GM19463 (cell line): ENCODE results near the gene FAM168A.
"Not testable (repeated sequence)": the region's sequence is repeated elsewhere in the genome, so short reads cannot be mapped to it uniquely, and the experiment has no call there.

Experiments
- ATAC-seq: cut with Tn5 transposase; IDR thresholded peaks from one replicate; pipeline ENCODE4 v1.9.1; 2021; ENCODE audit warnings: mild to moderate bottlenecking, moderate library complexity; ENCODE audit not compliant: unreplicated experiment

Gene FAM168A

DNA sequence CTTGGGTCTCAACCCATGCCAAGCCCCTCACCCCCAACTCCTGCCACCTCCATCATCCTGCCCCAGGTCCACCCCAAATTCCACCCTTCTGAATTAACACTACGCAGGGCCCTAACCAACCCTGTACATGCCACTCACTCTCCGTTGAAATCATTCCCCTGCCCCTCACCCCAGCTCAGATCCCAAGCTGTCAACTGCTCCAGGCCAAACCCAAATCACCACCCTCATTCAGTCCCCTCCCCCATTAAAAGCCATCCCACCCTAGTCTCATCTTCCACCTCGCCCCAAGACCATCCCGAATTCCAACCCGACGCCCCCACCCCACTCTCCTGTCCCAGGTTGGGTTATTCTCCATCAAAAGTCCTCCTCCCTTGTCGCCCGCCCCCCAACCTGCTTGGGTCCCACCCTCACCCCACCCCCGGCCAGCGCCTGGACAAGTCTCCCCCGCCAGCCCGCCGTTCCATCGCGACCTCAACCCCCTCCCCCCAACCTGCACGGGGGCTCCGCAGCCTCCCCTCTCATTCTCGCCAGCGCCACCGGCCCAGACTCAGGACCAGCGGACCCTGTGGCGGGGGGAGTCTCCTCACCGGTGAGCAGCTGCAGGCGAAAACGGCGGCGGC, 466 bp downstream of the FAM168A start:
- no peak for ATAC-seq

DNA sequence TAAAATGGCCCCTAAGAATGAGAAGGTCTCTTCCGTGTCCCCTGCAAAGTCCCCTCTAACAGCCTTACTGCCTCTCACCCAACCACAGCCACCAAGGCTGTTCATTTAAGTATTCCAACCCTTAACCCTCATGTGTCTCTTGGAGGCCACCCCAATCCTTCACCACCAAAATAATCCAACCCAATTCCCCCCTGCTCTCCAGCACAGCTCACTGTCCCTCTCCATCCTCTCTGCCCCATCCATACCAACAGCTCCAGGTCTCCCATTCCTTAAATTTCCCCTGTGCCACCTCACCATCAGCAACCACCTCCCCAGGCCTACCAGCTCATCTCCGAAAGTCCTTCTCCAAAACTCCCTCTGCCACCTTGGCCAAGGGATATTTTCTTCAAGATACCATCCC, 1.4 kb downstream of the FAM168A start:
- ATAC-seq, result no peak

DNA sequence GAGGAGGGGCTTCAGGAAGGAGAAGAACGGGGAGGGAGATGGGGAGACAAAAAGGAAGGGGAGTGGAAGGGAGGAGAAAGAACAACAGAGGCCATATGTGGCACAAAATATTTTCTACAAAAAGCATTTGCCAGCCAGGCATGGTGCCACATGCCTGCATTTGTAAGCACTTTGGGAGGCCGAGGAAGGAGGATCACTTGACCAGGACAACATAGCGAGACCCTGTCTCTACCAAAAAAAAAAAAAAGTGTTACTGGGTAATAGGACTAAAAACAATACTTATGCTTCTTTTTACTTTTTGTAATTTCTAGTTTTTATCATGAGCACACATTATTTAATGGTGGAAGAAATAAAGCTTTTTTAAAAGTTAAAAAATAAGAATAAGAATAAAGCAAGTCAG, 5.3 kb downstream of the FAM168A start:
- ATAC-seq, result no peak

DNA sequence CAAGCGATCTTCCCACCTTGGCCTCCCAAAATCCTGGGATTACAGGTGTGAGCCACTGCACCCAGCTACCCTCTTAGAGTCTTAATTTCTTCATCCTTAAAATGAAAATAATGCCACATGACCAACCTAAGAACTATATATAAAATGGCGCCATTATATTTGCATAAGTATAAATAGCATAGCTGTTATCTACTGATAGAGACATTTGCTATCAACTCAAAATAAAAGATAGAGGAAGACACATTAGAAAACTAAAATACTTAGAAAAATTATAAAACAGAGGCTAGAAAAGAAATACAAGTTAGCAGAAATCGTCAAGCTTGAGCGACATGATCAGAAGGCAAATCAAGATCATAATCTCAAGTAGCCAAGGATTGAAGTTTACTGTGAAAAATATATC, 6.2 kb downstream of the FAM168A start:
- no peak for ATAC-seq

DNA sequence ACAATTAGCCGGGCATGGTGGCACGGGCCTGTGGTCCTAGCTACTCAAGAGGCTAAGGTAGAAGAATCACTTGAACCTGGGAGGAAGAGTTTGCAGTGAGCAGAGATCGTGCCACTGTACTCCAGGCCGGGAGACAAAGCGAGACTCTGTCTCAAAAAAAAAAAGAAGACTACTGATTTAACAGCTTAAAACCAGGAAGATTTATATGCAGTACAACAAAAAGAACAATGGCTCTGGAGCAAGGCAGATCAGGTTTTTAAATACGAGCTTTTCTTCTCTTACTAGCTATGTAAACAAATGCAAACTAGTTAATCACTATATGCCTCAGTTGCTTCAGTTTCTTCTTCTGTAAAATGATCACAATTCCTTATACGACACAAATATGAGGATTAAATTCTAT, 6.9 kb downstream of the FAM168A start:
- ATAC-seq, result no peak

DNA sequence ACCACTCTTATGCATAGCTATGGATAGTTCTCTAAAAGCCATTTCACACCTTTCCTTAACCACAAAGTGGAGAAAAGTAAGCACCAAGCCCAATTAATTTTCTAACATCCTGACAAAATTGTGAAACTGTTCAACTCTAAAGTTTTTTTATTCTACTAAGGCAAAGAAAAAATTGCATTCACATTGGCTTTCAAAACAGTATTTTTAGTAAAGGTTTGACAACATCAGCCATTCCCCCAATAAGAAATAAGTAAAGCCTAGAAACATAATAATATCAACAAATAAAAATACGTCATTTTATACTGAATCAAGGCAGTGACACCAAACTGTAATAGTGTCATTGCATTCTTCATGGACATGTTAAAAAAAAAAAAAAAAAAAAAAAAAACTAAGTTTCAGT, 11.1 kb downstream of the FAM168A start:
- ATAC-seq, result no peak

DNA sequence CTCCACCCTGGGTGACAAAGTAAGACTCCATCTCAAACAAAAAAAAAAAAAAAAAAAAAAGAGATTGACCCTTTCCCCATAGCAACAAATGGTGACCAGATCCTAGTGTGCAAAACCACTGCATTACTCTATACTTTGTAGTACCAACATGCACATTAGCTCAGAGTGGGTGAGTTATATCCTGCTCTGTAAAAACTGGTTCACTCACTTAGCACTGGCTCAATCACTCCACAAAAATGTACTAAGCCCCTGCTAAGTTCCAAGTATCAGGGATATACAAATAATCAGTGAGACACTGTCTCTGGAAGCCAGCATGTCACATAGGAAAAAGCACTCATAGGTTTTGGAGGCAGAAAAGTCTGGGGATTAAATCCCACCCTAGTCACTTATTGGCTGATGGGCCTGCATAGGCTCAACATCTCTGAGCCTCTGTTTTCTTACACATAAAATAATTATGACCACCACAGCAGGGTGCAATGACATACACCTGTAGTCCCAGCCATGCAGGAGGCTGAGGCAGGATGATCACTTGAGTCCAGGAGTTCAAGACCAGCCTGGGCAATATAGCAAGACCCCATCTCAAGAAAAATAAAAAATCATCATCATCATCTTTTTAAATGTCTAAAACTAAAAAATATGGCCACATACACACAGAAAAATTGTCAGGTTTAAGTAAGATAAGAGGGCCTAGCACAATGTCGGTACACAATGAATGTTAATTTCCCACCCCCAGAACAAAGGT, 11.9 kb downstream of the FAM168A start:
- no peak for ATAC-seq

DNA sequence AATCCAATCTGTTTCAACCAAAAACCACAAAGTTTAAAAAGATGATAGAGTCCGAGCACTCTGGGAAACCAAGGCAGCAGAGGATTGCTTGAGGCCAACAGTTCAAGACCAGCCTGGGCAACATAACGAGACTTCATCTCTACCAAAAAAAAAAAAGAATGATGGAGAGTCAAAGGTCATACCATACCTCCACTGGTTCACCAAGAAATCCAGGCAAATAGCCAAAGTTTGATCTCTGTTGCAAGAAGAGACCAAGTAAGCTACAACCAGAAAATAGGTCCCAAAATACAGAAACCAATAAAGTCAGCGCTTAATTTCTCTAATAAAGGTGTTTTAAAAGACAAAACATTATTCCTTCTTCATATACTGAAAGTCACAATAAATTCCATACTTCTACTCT, 13.1 kb downstream of the FAM168A start:
- no peak for ATAC-seq

DNA sequence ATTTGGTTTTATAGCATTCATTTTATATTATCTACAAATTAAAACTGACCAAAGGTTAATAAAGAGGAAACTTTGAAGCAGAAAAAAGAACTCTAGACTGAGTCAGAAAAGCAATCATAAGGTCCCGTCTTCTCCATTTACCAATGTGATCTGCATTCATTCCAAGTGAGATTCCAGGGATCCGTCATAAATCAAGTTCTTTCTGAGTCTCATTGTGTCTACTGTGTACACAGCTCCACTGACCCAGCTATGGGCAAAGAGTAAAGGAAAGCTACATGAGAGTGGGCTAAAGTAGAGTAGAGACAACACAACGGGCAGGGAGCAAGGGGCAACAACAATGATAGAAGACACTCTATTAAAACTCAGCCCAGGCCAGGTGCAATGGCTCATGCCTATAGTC, 15.3 kb downstream of the FAM168A start:
- no peak for ATAC-seq

DNA sequence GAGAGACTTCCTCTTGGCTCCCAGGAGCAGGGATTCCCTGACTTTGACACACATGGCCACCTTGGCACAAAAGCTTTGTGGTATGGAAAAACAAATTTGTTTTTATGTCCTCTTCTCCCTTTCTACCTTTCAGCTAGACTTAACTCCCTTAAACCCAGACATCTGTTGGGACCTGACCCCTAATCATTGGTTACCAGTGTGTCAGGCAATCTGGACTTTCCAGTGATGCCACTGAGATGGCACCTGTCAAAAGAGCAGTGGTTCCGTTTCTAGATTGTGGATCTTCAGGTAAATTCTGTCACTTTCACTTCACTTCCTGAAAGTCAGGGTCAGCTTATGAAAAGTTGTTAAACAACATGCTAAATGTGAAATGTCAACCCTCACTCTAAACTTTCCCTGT, 17.2 kb downstream of the FAM168A start:
- ATAC-seq, result not testable (repeated sequence)

DNA sequence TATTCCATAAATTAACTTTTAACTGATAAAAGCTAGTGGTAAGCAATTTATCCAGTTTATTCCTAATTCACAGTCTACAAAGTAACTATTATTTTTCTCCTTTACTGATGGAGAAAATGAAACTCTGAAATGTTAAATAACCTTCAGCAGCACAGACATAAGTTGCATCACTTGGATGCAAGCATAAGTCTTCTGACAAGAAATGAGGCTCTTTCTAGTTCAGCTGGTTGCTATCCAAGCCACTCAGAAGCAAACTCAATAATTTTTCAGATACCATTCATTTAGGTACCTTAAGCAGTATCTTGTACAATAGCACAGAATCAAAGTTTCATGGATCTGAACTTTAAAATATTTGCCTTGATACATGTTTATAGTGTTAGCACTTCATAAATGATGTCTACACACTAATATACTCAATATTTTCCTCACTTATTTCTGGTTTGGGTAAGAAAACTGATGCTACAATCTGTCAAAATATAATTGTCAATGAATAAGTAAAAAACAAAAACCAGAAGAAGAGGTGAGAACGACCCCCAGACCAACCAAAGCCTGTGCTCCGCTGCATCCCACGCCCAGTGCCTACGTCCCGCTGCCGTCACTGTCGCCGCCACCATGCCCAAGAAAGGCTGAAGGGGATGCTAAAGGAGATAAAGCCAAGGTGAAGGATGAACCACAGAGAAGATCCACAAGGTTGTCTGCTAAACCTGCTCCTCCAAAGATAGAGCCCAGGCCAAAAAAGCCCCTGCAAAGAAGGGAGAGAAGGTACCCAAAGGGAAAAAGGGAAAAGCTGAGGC, 18.1 kb downstream of the FAM168A start:
- no peak for ATAC-seq

DNA sequence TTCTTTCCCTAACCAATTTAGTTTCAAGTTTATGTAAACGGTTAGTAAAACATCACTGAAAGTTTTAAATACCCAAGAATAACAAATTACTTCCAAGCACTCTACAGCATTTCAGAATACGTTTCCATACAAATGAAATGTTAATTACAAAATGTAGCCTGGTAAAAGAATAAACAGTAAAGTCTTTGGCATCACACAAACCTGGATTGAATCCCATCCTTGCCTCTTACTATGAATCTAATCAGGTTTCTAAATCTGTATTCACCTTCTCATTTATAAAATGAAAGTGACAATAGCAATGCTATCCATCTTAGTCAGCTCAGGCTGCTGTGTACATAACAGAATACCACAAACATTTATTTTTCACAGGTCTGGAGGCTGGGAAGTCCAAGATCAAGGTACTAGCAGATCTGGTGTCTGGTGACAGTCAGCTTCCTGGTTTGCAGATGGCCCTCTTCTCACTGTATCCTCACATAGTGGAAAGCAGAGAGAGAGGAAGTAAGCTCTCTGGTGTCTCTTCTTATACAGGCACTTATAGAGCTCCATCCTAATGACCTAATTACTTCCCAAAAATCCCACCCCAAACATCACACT, 19.2 kb downstream of the FAM168A start:
- no peak for ATAC-seq

DNA sequence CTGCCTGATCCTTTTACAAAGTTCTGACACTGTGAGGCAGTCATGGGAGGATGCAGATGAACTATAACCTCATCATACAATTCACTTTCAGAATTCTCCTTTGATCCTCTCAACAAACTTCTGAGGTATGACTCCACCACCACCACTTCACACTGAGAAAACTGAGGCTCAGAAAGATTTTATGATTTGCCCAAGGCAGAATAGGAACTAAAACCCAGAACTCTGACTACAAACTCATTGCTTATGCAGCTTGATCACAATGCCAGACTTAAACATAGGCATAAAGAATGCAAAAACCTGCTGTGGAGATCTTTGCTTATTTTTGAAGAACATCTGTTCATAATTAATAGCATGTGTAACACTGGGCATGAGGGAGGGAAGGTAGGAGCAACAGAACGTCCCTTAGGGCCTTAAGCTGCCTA, 20.4 kb downstream of the FAM168A start:
- ATAC-seq, result no peak

DNA sequence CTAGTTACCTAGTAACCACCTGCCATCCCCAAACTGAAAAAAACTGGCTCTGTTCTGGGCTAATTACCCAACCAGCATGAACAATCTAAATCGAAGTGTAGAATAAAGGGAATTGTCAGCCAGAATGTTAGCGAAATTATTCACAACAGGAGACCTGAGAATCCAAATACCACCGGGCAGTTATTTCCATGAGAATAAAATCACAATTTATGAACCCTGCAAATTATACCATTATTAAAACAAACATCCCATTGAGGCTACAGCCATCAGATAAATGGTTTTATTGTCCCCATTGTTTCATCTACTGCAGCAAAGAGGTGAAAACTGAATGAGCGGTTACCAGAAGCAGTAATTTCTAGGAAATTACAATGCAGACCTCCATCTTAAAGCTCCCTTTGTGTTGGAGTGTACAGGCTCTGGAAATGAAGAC, 21.7 kb downstream of the FAM168A start:
- ATAC-seq, result no peak

DNA sequence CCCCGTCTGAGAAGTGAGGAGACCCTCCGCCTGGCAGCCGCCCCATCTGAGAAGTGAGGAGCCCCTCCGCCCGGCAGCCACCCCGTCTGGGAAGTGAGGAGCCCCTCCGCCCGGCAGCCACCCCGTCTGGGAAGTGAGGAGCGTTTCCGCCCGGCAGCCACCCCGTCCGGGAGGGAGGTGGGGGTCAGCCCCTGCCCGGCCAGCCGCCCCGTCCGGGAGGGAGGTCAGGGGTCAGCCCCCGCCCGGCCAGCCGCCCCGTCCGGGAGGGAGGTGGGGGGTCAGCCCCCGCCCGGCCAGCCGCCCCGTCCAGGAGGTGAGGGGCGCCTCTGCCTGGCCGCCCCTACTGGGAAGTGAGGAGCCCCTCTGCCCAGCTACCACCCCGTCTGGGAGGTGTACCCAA, 25.9 kb downstream of the FAM168A start:
- ATAC-seq, result not testable (repeated sequence)

DNA sequence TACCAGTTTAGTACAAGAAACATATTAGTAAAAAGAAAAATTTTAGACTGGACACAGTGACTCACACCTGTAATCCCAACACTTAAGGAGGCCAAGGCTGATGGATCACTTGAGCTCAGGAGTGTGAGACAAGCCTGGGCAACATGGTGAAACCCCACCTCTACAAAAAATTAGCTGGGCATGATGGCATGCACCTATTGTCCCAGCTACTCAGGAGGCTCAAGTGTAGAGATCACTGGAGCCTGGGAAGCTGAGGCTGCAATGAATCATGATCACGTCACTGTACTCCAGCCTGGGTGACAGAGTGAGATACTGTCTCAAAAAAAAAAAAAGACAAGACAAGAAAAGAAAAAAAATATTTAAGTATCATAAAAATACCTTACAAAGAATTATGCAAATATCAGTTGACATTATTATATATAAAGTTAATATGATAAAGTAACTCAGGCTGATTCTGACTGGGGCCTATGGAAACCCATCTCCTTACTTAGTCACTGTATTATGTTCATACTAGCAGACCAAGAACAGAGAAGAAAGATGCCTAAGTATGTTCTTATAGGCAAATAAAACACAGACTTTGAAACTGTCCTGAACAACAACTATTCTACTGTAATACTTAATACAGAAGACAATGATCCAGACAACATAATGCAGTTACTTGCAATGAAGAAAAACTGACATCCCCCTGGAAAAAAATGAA, 27.3 kb downstream of the FAM168A start:
- ATAC-seq, result no peak

DNA sequence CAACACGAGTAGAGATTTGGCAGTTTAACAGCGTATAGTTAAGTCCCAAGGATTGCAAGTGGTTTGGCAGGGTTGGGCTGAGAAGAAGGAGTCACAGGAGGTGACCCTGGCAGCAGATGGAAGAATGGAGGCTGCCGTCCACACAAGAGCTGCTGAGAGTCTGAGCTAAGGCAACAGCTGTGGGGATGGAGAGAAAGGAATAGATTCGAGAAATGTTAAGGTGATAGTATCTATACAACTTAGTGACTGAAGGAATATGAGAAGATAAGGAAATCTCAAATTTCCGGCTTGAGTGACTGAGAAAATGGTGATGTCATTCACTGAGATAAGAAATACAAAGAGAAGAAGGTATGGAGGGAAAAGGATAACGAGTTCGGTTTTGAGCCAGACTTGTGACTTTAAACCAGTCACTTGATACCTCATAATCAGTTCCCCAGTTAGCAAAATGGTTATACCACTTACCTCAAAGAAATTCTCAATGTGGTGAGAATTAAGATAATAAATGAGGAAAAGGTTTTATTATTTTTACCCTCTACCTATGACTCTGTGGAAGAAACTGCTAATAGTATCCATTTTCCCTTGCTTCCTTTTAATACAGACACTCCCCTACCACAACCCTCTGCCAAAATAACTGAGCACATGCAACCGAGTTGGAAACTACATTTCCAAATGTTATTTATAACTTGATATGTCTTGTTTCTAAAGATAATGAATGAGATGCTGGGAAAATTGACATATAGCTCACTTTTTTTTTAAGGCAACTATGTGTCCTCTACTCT, 30.7 kb downstream of the FAM168A start:
- ATAC-seq, result no peak

DNA sequence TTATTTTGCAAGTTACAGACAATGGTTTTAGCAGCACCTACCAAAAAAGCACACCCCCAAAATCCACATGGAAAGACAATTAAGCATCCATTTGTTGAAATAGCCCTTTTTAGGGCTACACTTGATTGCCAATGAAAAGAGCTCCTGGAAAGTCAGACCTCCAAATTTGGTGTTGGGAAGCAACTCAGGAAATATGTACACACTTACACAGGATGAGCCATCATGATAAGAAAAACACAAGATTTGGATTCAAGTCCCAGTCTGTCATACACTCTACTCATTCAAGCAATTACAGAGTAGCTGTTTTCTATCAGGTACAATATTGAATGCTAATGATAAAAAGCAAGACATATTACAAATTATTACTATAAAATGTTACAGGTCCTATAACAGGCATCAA, 31.5 kb downstream of the FAM168A start:
- ATAC-seq, result no peak

DNA sequence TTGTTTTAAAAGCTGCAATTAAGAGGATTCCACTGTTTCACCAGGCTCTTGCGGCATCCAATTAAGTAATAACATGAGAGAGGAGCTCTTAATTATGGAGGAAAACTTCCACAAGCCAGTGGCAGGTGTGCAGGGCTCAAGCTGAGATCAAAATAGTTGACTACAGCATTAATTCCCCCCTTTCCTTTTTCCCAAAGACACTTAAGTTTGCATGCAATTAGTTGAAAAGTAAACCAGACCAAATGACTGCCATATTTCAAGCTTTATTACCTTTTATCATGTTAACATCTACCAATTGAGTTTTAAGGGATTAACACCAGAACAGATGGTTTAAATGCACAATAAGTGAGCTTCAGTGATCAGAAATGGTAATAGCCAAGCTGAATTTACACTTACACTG, 32.1 kb downstream of the FAM168A start:
- no peak for ATAC-seq

DNA sequence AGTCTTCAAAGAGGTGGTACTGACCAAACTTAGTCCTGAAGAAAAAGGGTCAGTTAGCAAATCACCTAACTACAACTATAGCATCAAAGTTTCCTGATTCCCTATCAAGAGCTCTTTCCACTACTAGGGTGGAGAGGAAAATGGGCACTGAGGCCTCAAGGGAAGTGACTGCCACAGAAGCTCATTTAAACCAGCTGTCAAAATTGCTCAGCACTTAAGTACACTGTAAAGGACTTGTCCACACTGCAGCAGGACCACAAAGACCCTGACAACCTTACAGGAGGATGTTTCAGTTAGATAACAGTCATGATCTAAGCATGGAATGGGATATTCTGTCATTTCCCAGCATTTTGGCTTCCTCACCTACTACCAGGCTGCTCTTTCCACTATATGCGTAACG, 33.0 kb downstream of the FAM168A start:
- no peak for ATAC-seq
